ENCODE data around the gene ITIH1.

The ITIH1 gene

GRCh38 chr3:52817860-52818259, 40.5 kb downstream of the ITIH1 start:
- DNase-seq: no peak

DNA sequence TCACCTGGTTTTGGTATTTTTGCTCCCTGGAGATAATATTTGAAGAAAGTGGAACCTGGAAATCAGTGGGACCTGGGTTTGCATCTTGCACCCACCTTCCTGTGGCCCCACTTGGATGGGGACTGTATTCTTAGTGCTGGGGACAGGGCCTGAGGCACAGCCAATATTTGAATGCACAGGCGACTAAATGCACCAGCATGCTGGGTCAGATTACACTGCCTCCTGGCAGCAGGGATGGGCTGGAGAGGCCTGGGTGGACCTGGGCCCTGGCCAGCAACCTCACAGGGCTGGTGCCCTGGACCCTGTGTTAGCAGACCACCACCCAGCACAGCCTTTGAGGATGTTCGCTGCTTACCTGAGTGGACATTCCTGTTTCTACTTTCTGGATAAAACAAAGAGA, 42.5 kb downstream of the ITIH1 start:
- DNase-seq: no peak

GRCh38 chr3:52820736-52821135, 43.3 kb downstream of the ITIH1 start:
- DNase-seq: peak; percentile 36

DNA sequence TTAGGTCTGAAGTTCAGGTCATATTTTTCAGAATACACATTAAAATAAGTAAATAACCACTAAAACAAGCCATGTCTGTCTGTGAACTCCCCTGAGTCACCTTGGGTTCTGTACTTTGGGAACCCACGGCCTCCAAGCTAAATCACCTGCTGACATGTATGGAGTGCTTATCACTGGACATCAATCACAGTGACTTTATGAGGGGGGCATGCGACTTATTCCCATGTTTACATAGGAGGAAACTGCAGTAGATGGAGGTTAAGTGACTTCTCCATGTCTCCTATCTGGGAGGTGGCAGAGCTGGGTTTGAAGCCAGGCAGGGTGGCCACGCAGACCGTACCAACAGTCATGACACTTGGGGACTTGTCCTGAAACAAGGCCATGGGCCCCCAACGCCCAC, 45.0 kb downstream of the ITIH1 start:
- no peak for DNase-seq

GRCh38 chr3:52824037-52824436, 46.6 kb downstream of the ITIH1 start:
- no peak for DNase-seq

GRCh38 chr3:52827441-52827840, 50.0 kb downstream of the ITIH1 start:
- DNase-seq: no peak

DNA sequence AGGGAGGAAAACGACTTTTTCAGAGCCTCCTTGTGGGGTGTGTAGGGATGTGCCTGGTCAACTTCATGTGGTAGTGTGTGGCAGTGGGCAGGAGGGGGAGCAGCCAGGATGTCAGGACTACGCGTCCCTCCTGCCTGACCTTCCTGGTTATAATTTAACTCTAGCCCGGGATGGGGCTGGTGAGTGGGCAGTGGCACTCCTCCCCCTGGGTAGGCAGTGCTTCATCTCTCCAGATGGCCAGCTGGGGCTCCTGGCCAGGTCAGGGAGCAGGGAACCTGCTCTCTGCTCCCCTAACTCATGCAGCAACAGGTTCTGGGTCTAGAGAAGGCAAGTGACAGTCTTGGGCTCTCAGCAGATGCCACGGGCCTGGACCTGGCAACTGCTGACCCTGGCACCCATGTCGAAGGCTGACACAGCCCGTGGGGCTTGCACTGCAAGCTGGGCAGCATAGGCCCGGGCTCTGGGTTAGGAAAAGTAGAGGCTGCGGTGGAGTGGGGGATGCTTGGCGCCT, 50.5 kb downstream of the ITIH1 start:
- DNase-seq: no peak

DNA sequence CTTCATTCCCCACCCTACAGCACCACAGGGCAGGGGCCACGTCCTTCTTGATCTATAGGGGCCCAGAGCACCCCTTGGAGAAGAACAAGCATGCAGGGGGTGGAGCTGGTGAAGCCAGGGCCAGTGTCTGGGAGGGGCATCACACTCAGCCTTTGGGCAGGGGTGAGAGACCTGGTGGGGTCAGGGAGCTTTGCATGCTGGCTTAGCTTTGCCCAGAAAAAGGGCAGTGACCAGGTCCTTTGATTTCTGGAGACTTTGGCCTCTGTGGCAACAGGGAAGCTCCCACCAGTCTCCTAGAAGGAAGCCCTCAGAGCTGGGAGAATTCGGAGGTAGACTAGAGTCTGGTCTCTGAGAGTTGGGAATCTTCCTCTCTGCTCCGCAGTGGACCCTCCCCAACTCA, 52.1 kb downstream of the ITIH1 start:
- no peak for DNase-seq

- no peak for DNase-seq
Observed at GRCh38 chr3:52829906-52830463, 52.6 kb downstream of the ITIH1 start.

GRCh38 chr3:52830535-52831258, 53.3 kb downstream of the ITIH1 start, which contains the start of gene ITIH4:
ITIH4 (minus strand) TSS chr3:52830672; CDS start chr3:52830642, 30 bp downstream.
- no peak for DNase-seq

DNA sequence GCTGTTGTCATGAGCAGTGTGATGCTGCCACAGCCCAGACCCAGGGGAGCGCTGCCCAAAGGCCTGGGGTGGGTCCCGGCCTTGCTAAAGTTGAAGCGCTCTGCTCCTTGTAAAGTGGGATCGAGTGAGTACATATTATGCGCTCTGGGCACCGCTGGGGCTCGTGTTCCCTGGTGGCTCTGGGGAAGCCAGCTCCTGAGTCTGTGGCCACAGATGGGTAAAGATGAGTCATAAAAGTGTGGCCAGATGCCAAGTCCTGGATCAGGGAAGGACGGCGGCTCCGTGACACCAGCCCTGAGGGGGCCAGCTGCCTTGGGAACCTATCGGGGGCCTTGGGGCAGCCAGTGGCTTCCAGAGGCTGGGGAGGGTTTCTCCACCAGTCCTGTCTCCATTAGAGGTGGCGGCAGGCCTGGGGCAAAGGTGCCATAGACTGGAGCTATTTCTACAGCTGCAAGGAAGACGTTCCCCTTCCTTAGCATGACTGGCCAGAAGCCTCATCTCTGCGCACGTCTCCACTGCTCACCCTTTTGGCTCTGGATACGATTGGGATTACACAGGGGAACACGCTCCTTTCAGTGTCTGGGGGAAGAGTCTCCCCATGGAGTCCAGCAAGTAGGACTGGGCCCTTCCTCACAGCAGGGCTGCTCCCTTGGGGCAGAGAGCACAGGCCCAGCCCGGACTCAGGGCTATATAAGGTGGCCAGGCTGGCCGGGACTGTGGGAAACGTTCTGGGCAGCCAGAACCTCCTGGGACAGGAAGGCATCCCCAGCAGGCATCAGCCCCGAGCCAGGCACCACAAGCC, 54.3 kb downstream of the ITIH1 start:
- DNase-seq: peak; percentile 60

GRCh38 chr3:52833202-52833601, 55.8 kb downstream of the ITIH1 start:
- no peak for DNase-seq

GRCh38 chr3:52834871-52835501, 57.6 kb downstream of the ITIH1 start, which contains the start of gene MUSTN1:
MUSTN1 (minus strand) TSS chr3:52835019; CDS start chr3:52834948, 71 bp downstream.
- DNase-seq: no peak

DNA sequence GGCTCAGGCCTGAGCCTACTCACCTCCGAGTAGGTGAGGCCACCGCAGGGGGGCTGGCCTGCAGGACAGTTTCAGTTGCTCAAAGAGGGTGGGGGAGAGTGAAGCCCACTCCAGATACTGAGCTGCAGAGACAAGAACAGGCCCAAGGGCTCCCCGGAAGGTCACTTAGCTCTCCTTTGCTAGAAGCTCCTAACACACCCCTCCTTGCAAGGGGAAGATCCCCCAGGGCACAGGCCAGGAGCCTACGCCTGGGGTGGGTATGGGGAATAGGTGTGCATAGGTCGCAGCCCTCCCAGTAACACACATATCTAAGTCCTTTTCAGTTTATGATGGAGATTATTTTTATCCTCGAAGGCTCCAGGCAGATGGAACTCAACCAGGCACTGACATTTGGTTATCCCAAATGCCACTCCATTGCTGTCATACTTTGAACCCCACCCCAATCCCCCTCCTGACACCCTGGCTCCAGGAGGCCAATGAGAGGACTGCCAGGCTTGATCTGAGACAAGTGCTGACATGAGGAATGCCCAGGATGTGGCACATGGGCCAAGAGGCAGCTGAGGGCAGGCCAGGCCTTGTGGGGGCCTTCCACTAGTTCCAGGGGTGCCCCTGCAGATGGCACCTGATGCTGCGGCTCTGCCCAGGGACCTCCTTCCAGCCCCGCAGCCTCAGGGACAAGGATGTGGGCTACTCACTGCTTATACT, 58.5 kb downstream of the ITIH1 start:
- no peak for DNase-seq

GRCh38 chr3:52836471-52836845, 59.1 kb downstream of the ITIH1 start:
- DNase-seq: no peak

GRCh38 chr3:52836986-52837385, 59.6 kb downstream of the ITIH1 start:
- no peak for DNase-seq

DNA sequence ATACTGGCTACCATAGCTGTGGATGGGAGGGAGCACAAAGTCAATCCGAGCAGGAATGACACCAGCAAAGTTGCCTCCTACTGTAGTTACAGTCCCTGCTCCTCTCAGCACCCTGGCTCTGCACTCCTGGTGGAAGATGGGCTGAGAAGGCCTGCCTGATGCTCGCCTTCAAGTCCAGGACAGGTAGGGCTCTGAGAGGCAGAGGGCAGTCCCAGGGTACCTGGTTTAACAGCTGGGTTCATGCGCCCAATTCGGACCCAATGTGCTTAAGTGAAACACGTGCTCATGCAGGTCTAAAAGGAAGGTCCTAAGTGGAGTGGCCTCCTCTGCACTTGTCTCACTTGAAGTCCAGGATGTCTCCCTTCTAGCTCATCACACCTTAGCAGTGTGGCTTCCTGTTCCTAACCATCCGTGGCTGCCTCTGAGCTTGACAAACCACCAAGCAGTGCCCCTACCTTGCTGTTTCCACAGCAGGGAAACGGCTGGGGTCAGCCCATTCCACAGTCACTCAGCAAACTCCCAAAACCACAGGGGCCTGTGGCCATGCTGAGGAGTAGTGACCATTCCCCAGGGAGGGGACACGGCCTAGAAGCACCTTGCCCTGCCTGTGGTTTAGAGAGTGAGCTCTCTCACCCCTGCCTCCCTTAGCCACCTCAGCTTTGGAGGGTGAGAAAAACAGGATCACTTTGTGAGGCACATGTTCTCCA, 61.3 kb downstream of the ITIH1 start:
- no peak for DNase-seq

- DNase-seq: no peak
Observed at GRCh38 chr3:52839268-52839575, 61.8 kb downstream of the ITIH1 start.

- no peak for DNase-seq
Observed at GRCh38 chr3:52839892-52840545, 62.6 kb downstream of the ITIH1 start.

DNA sequence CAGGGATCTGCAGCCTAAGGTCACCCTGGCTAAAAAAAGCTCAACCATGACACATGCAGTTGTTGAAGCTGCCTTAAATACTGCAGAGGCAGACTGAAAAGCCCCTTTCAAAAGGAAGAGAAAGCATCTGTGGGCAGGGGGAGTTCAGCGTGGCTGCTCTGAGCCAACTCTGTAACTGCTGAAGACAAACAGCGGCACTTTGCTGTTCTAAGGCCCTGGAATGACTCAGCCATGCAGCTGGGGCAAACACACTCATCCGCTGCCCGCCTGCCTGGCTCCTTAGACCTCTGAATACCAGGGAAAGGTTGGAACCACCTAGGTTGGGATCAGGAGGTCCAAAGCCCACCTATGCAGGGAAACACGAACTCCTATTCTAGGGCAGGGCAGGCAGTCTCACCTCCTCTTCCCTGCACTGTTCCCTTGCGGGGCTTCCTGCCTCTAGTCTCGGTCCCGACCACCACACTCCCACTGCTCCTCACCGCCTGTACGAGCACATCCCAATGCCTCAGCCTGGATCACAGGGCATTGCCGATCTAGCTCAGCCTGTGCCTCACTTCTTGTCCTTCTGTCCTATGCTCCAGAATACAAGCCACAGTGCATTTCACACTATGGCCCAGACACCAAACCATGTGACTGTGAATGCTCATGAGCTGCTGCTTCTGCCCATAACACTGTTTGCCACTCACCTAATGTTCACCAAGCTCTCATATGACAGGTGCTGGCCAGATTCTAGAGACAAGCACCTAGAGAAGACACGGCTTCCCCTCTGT, 64.0 kb downstream of the ITIH1 start:
- no peak for DNase-seq

Data from NCI-H1694 (cell line).